GM12878 (cell line): ENCODE data around the gene COL20A1. TPM values are rescaled to one million over a fixed set of nuclear protein-coding genes. Genes with fewer than 3 reads are reported as not detected.
"Not testable (repeated sequence)": the region's sequence is repeated elsewhere in the genome, so short reads cannot be mapped to it uniquely, and the experiment has no call there.

Source experiments
- ATAC-seq: fragments of 200-7000 bp; cut with Tn5 transposase; 3 replicates; pipeline ENCODE4 v1.9.1; 2020; ENCODE audit warnings: mild to moderate bottlenecking, moderate library complexity
- BruUV-seq: library from RNA; stranded (reverse); fragments of 400-500 nt; replicated peaks from 2 replicates; lab custom pipeline; 2021; lab: Mats Ljungman, UMichigan
- CTCF ChIA-PET: fragments of 300-600 bp; sonication (Branson Sonifier 250); formaldehyde crosslinking; extraction: SDS; loops from one replicate; lab custom pipeline; 2021; ENCODE audit warnings: inconsistent platforms; lab: Yijun Ruan, JAX
- POLR2A ChIA-PET: fragments of 350-600 bp; formaldehyde crosslinking; extraction: SDS; loops from one replicate; lab custom pipeline; 2021; ENCODE audit warnings: inconsistent platforms; lab: Charles Lee
- RAD21 ChIA-PET: fragments of 300-600 bp; sonication (Branson Sonifier 250); formaldehyde crosslinking; loops from one replicate; lab custom pipeline; 2023; ENCODE audit warnings: antibody characterized with exemption; ENCODE audit not compliant: unreplicated experiment; lab: Charles Lee
- SMC1A ChIA-PET: fragments of 300-600 bp; sonication (Branson Sonifier 250); formaldehyde crosslinking; loops from one replicate; lab custom pipeline; 2023; ENCODE audit not compliant: unreplicated experiment, uncharacterized antibody; lab: Charles Lee
- DNase-seq: peaks from one replicate; pipeline ENCODE4 v3.0.0-alpha.2; 2011; ENCODE audit warnings: low read depth, low spot score
- FAIRE-seq: peaks from 3 replicates; lab custom pipeline; 2011; peaks lifted over from hg19 to GRCh38; lab: Jason Lieb, UNC
- H2AFZ ChIP-seq: 2 replicates; pipeline ENCODE4 v1.6.0; 2011; ENCODE audit warnings: low read depth, low read length, control low read depth; ENCODE audit not compliant: control insufficient read depth
- H3K27ac ChIP-seq: 2 replicates; pipeline ENCODE4 v1.5.1; 2011; ENCODE audit warnings: control low read depth; ENCODE audit not compliant: control insufficient read depth, insufficient read depth
- H3K27me3 ChIP-seq, 2 experiments: replicated peaks in 1 of 2; 2 replicates each; pipeline versions ENCODE4 v1.6.0 to v1.6.1; 2011; ENCODE audit warnings: low read length in 1 of 2; ENCODE audit not compliant: control insufficient read depth in 2 of 2, insufficient read depth in 2 of 2
- H3K36me3 ChIP-seq, 2 experiments: 2 replicates each; pipeline ENCODE4 v1.5.1; 2011; ENCODE audit warnings: low read length in 1 of 2; ENCODE audit not compliant: control insufficient read depth in 2 of 2, insufficient read depth in 2 of 2
- H3K4me1 ChIP-seq: 2 replicates; pipeline ENCODE4 v1.6.1; 2011; ENCODE audit warnings: mild to moderate bottlenecking, low read length, moderate library complexity, mixed read lengths; ENCODE audit not compliant: control insufficient read depth, insufficient read depth
- H3K4me2 ChIP-seq: 2 replicates; pipeline ENCODE4 v1.6.0; 2011; ENCODE audit warnings: control low read depth; ENCODE audit not compliant: control insufficient read depth, insufficient read depth
- H3K4me3 ChIP-seq: fragments of 200-600 bp; sonication (generic); 2 replicates; pipeline ENCODE4 v1.5.1; 2016
- H3K79me2 ChIP-seq: 2 replicates; pipeline ENCODE4 v1.6.0; 2011; ENCODE audit warnings: low read length; ENCODE audit not compliant: control insufficient read depth, insufficient read depth
- H3K9ac ChIP-seq: 2 replicates; pipeline ENCODE4 v1.8.0; 2011; ENCODE audit warnings: low read length, control low read depth, mixed read lengths; ENCODE audit not compliant: control insufficient read depth, insufficient read depth
- H3K9me3 ChIP-seq: replicated peaks from 3 replicates; pipeline ENCODE4 v1.5.1; 2011; ENCODE audit warnings: mild to moderate bottlenecking, low read length; ENCODE audit not compliant: control insufficient read depth, insufficient read depth
- H4K20me1 ChIP-seq: 2 replicates; pipeline ENCODE4 v1.6.0; 2011; ENCODE audit not compliant: control insufficient read depth, insufficient read depth
- ATF2 ChIP-seq: IDR thresholded peaks from 2 replicates; pipeline ENCODE4 v1.6.1; 2012; ENCODE audit warnings: low read length, inconsistent platforms
- ATF3 ChIP-seq: IDR thresholded peaks from 2 replicates; pipeline ENCODE4 v1.6.1; 2011; ENCODE audit warnings: low read depth, mild to moderate bottlenecking, low read length, moderate library complexity, borderline replicate concordance; ENCODE audit errors: extremely low read depth
- BHLHE40 ChIP-seq, 2 experiments: fragments of 450-650 bp in 1 of 2; IDR thresholded peaks; 2 replicates each; pipeline ENCODE4 v1.6.1; 2011 to 2017; ENCODE audit warnings: low read depth in 2 of 2, borderline replicate concordance in 1 of 2, improper control_type of control experiment in 1 of 2, low read length in 1 of 2, mild to moderate bottlenecking in 1 of 2
- CHD2 ChIP-seq: IDR thresholded peaks from 2 replicates; pipeline ENCODE4 v1.6.1; 2011; ENCODE audit warnings: low read depth, low read length, improper control_type of control experiment, borderline replicate concordance
- DPF2 ChIP-seq: fragments of 450-650 bp; IDR thresholded peaks from 2 replicates; pipeline ENCODE4 v1.6.1; 2017; ENCODE audit warnings: mild to moderate bottlenecking
- EED ChIP-seq: sonication (generic); IDR thresholded peaks from 2 replicates; pipeline ENCODE4 v1.6.1; 2016; ENCODE audit warnings: antibody characterized with exemption, low read depth
- EP300 ChIP-seq, 2 experiments: fragments of 150-350 bp in 1 of 2; IDR thresholded peaks; 2 replicates each; pipeline ENCODE4 v1.6.1; 2011 to 2012; ENCODE audit warnings: low read depth in 2 of 2, low read length in 2 of 2, borderline replicate concordance in 1 of 2, improper control_type of control experiment in 1 of 2, inconsistent platforms in 1 of 2; ENCODE audit not compliant: control insufficient read depth in 1 of 2
- JUNB ChIP-seq: IDR thresholded peaks from 2 replicates; pipeline ENCODE4 v1.6.1; 2016; ENCODE audit warnings: antibody characterized with exemption, mild to moderate bottlenecking
- LARP7 ChIP-seq: fragments of 450-650 bp; IDR thresholded peaks from 2 replicates; pipeline ENCODE4 v1.6.1; 2017; ENCODE audit warnings: mild to moderate bottlenecking
- NBN ChIP-seq: fragments of 450-650 bp; IDR thresholded peaks from 2 replicates; pipeline ENCODE4 v1.6.1; 2016
- PKNOX1 ChIP-seq: fragments of 450-650 bp; IDR thresholded peaks from 2 replicates; pipeline ENCODE4 v1.6.1; 2016; ENCODE audit warnings: mild to moderate bottlenecking
- ZBED1 ChIP-seq: IDR thresholded peaks from 2 replicates; pipeline ENCODE4 v1.6.1; 2016; ENCODE audit warnings: borderline replicate concordance
- WGBS: methylation state at CpG from one replicate; pipeline ENCODE4 v1.1.6; 2016; ENCODE audit warnings: low lambda C conversion rate; ENCODE audit not compliant: insufficient replicate concordance, insufficient coverage; ENCODE audit errors: missing lambda C conversion rate; 5-methylcytosine and 5-hydroxymethylcytosine counted together
- in situ Hi-C: fragments of 300-500 bp; cut with MboI; formaldehyde crosslinking; loops from 9 replicates; pipeline ENCODE4 v1.14.3; 2018; ENCODE audit warnings: mixed read lengths
- intact Hi-C: fragments of 100-400 bp; cut with micrococcal nuclease; formaldehyde crosslinking; loops from one replicate; pipeline ENCODE4 v1.14.2; 2022; ENCODE audit not compliant: unreplicated experiment
- polyA plus RNA-seq, 11 experiments: library from polyadenylated mRNA; depleted of rRNA in 4 of 11; unstranded in 6 of 11; stranded (reverse) in 5 of 11; fragments of >200 nt; fragmentation: Nextera tagmentation in 4 of 11; fragmentation: Illumina TruSeq in 1 of 11; extraction: Ambion mirVana in 4 of 11; extraction: Trizol in 1 of 11; gene quantifications; 1 replicate in 1 of 11; 2 replicates in 10 of 11; pipeline versions ENCODE4 v1.2.1 to v1.2.3, GENCODE V29; 2011 to 2016; ENCODE audit warnings: inconsistent platforms in 2 of 11, missing spikeins in 2 of 11, low read depth in 1 of 11
- total RNA-seq, 4 experiments: library from RNA; depleted of rRNA in 3 of 4; stranded (reverse); fragments of >200 nt in 3 of 4; fragmentation: Illumina TruSeq in 1 of 4; extraction: Trizol in 1 of 4; gene quantifications; 2 replicates each; pipeline versions ENCODE4 v1.2.1 to v1.2.3, GENCODE V29; 2013 to 2021

COL20A1 gene
- total and polyA plus RNA-seq, 10 of the 15 experiments (the other 5 are each of a cell fraction or from before 2014, with no cell fraction given) = not detected

- DNase-seq (no peak), ATAC-seq (no peak), FAIRE-seq (no peak)
- Histone ChIP-seq H3K4me3 (no peak overlapping the region), H3K27ac (no peak overlapping the region), H3K4me1 (no peaks in the 10 kb centered on the region), H3K27me3 (no peaks in the 10 kb centered on the region), H3K36me3 (no peaks in the 10 kb centered on the region), H3K9ac (no peak overlapping the region), H3K4me2 (no peak overlapping the region), H2AFZ (no peak overlapping the region), H3K9me3 (no peaks in the 10 kb centered on the region; the same call in 2 of the 3 replicates), H4K20me1 (no peaks in the 10 kb centered on the region), H3K79me2 (no peaks in the 10 kb centered on the region)
- CTCF ChIA-PET = no interaction called here
- WGBS = 56% methylated on average over 12 of the region's 12 CpGs
- no peak for TF ChIP-seq ZBED1
- no peak for TF ChIP-seq EP300 (IDR thresholded peaks at IDR 0.05; ENCODE audit: borderline replicate concordance in 1 of 2, control insufficient read depth in 1 of 2, low read depth in 2 of 2, low read length in 2 of 2)
- no peak for TF ChIP-seq CHD2
- no peak for TF ChIP-seq PKNOX1
- TF ChIP-seq NBN = no peak
- no peak for TF ChIP-seq BHLHE40 (IDR thresholded peaks at IDR 0.05; ENCODE audit: borderline replicate concordance in 1 of 2, low read depth in 2 of 2, low read length in 1 of 2)
- TF ChIP-seq JUNB = no peak
- TF ChIP-seq EED = no peak
- no peak for TF ChIP-seq ATF2
- no peak for TF ChIP-seq DPF2
- TF ChIP-seq LARP7 = no peak
- no peak for TF ChIP-seq ATF3
- intact Hi-C loops (no loop called here), in situ Hi-C loops (no loop called here)
- SMC1A ChIA-PET = no interaction called here
- POLR2A ChIA-PET = no interaction called here
- RAD21 ChIA-PET = no interaction called here
- BruUV-seq = no TSS peak
Observed at GRCh38 chr20:63337786-63338420, 44.9 kb downstream of the COL20A1 start.

GRCh38 chr20:63339154-63340094 lies 46.4 kb downstream of the COL20A1 start:
- CTCF ChIA-PET, in situ Hi-C loops, intact Hi-C loops, RAD21 ChIA-PET, SMC1A ChIA-PET, POLR2A ChIA-PET, H2AFZ ChIP-seq, H3K4me2 ChIP-seq, ATAC-seq, H3K4me3 ChIP-seq, H3K27ac ChIP-seq, DNase-seq, BruUV-seq, FAIRE-seq, H3K27me3 ChIP-seq, H3K36me3 ChIP-seq, H3K4me1 ChIP-seq, H4K20me1 ChIP-seq, H3K79me2 ChIP-seq, H3K9ac ChIP-seq, H3K9me3 ChIP-seq: not testable (repeated sequence)
- 55% methylated on average over 14 of the region's 14 CpGs for WGBS
